SK-N-SH (cell line): ENCODE results near the gene HAO2. TPM values are rescaled to one million over a fixed set of nuclear protein-coding genes. Genes with fewer than 3 reads are reported as not detected.
"Not testable (repeated sequence)": the region's sequence is repeated elsewhere in the genome, so short reads cannot be mapped to it uniquely, and the experiment has no call there.

Source experiments
- CTCF ChIA-PET: fragments of 300-600, 350-600 bp; formaldehyde crosslinking; extraction: SDS; loops from one replicate; lab custom pipeline; 2021; lab: Yijun Ruan, JAX
- POLR2A ChIA-PET: fragments of 350-600 bp; sonication (Branson Sonifier 250); formaldehyde crosslinking; extraction: SDS; loops from one replicate; lab custom pipeline; 2020; ENCODE audit warnings: antibody characterized with exemption, inconsistent platforms; lab: Yijun Ruan, JAX
- DNase-seq: peaks from one replicate; pipeline ENCODE4 v3.0.0; 2012
- H2AFZ ChIP-seq: fragments of 200-600 bp; sonication (generic); 2 replicates; pipeline ENCODE4 v1.8.1; 2016; ENCODE audit warnings: antibody characterized with exemption, mild to moderate bottlenecking, low read depth
- H3F3A ChIP-seq: fragments of 200-600 bp; sonication (generic); replicated peaks from 2 replicates; pipeline ENCODE3; 2016; ENCODE audit warnings: antibody characterized with exemption, mild to moderate bottlenecking; ENCODE audit not compliant: insufficient read depth
- H3K27ac ChIP-seq, 2 experiments: fragments of 200-500 bp in 1 of 2; fragments of 200-600 bp in 1 of 2; sonication (Bioruptor generic) in 1 of 2; sonication (generic), shearing (Covaris generic) in 1 of 2; 2 replicates each; pipeline versions ENCODE4 v1.5.1 to v1.6.1; 2014 to 2016; ENCODE audit warnings: low read depth in 2 of 2, inconsistent platforms in 1 of 2, low read length in 1 of 2, mild to moderate bottlenecking in 1 of 2, mixed read lengths in 1 of 2
- H3K27me3 ChIP-seq: fragments of 200-600 bp; sonication (generic), shearing (Covaris generic); 2 replicates; pipeline ENCODE4 v1.6.1; 2016; ENCODE audit warnings: mixed run types; ENCODE audit not compliant: insufficient read depth
- H3K36me3 ChIP-seq, 2 experiments: fragments of 200-500 bp in 1 of 2; fragments of 200-600 bp in 1 of 2; sonication (Bioruptor generic) in 1 of 2; sonication (generic) in 1 of 2; replicated peaks in 1 of 2; 2 replicates each; pipeline versions ENCODE3 to v1.5.1; 2014 to 2016; ENCODE audit warnings: low read length in 1 of 2, mild to moderate bottlenecking in 1 of 2; ENCODE audit not compliant: insufficient read depth in 2 of 2, control insufficient read depth in 1 of 2
- H3K4me1 ChIP-seq, 2 experiments: fragments of 200-500 bp in 1 of 2; fragments of 200-600 bp in 1 of 2; sonication (Bioruptor generic) in 1 of 2; sonication (generic), shearing (Covaris generic) in 1 of 2; 2 replicates each; pipeline versions ENCODE4 v1.5.1 to v1.6.1; 2014 to 2016; ENCODE audit warnings: low read depth in 1 of 2, low read length in 1 of 2, mixed run types in 1 of 2; ENCODE audit not compliant: insufficient read depth in 2 of 2, control insufficient read depth in 1 of 2
- H3K4me2 ChIP-seq: fragments of 200-600 bp; sonication (generic), shearing (Covaris generic); 2 replicates; pipeline ENCODE4 v1.6.1; 2017; ENCODE audit warnings: mixed run types
- H3K4me3 ChIP-seq, 2 experiments: fragments of 200-500 bp in 1 of 2; fragments of 200-600 bp in 1 of 2; sonication (Bioruptor generic) in 1 of 2; sonication (generic), shearing (Covaris generic) in 1 of 2; 2 replicates each; pipeline versions ENCODE4 v1.5.1 to v1.8.1; 2014 to 2016; ENCODE audit warnings: low read depth in 2 of 2, inconsistent platforms in 1 of 2, low read length in 1 of 2, mild to moderate bottlenecking in 1 of 2, mixed read lengths in 1 of 2, moderate library complexity in 1 of 2
- H3K79me2 ChIP-seq: fragments of 200-600 bp; sonication (generic); 2 replicates; pipeline ENCODE4 v1.8.1; 2017; ENCODE audit warnings: mild to moderate bottlenecking; ENCODE audit not compliant: insufficient read depth
- H3K9ac ChIP-seq: fragments of 200-600 bp; sonication (generic); 2 replicates; pipeline ENCODE4 v1.6.1; 2017; ENCODE audit warnings: mixed run types
- H3K9me2 ChIP-seq: fragments of 200-600 bp; sonication (generic); 2 replicates; pipeline ENCODE4 v1.6.1; 2017; ENCODE audit warnings: mixed run types
- H3K9me3 ChIP-seq: fragments of 200-600 bp; sonication (generic); 2 replicates; pipeline ENCODE4 v1.6.1; 2017; ENCODE audit warnings: mixed run types, mild to moderate bottlenecking, moderate library complexity
- H4K20me1 ChIP-seq: fragments of 200-600 bp; sonication (generic); 2 replicates; pipeline ENCODE4 v1.6.1; 2017; ENCODE audit warnings: mild to moderate bottlenecking, mixed run types; ENCODE audit not compliant: insufficient read depth
- ELF1 ChIP-seq: IDR thresholded peaks from 2 replicates; pipeline ENCODE4 v1.4.0; 2012
- FOSL2 ChIP-seq: IDR thresholded peaks from 2 replicates; pipeline ENCODE4 v1.4.0; 2012; ENCODE audit warnings: low read depth, mild to moderate bottlenecking, moderate library complexity, borderline replicate concordance
- MEF2A ChIP-seq: IDR thresholded peaks from 2 replicates; pipeline ENCODE4 v1.4.0; 2012; ENCODE audit warnings: low read depth, borderline replicate concordance
- MXI1 ChIP-seq: IDR thresholded peaks from 2 replicates; pipeline ENCODE4 v1.6.1; 2012; ENCODE audit warnings: mild to moderate bottlenecking, low read depth, low read length, improper control_type of control experiment
- POLR2AphosphoS5 ChIP-seq: IDR thresholded peaks from 2 replicates; pipeline ENCODE4 v1.6.1; 2012; ENCODE audit warnings: low read depth, low read length
- SIN3A ChIP-seq: IDR thresholded peaks from 2 replicates; pipeline ENCODE4 v1.6.1; 2012; ENCODE audit warnings: low read depth, mild to moderate bottlenecking, low read length, moderate library complexity, borderline replicate concordance
- SMC3 ChIP-seq: IDR thresholded peaks from 2 replicates; pipeline ENCODE4 v1.6.1; 2012; ENCODE audit warnings: low read depth, low read length, improper control_type of control experiment
- TAF1 ChIP-seq: IDR thresholded peaks from 2 replicates; pipeline ENCODE4 v1.6.1; 2012; ENCODE audit warnings: low read depth, mild to moderate bottlenecking, low read length, moderate library complexity, borderline replicate concordance
- TCF12 ChIP-seq: IDR thresholded peaks from 2 replicates; pipeline ENCODE4 v1.4.0; 2012
- TEAD4 ChIP-seq: IDR thresholded peaks from 2 replicates; pipeline ENCODE4 v1.4.0; 2012; ENCODE audit warnings: mild to moderate bottlenecking, borderline replicate concordance; ENCODE audit not compliant: insufficient read depth
- YY1 ChIP-seq: IDR thresholded peaks from 2 replicates; pipeline ENCODE4 v1.4.0; 2012; ENCODE audit warnings: low read depth, mild to moderate bottlenecking
- WGBS: methylation state at CpG from one replicate; pipeline ENCODE4 v1.1.6; 2017; ENCODE audit warnings: low lambda C conversion rate; 5-methylcytosine and 5-hydroxymethylcytosine counted together
- polyA plus RNA-seq, 3 experiments: library from polyadenylated mRNA; depleted of rRNA; stranded (reverse); fragments of >200 nt; gene quantifications; 2 replicates each; pipeline ENCODE4 v1.2.3, GENCODE V29; 2012
- TF ChIP-seq, protein P1 (sequence below): fragments of 150-350 bp; IDR thresholded peaks from 2 replicates; pipeline ENCODE4 v1.6.1; 2016; ENCODE audit warnings: mild to moderate bottlenecking, low read depth, low read length
- TF ChIP-seq, protein P2 (sequence below): IDR thresholded peaks from 2 replicates; pipeline ENCODE4 v1.4.0; 2012; ENCODE audit warnings: low read depth, borderline replicate concordance
- TF ChIP-seq, protein P3 (sequence below): IDR thresholded peaks from 2 replicates; pipeline ENCODE4 v1.4.0; 2012; ENCODE audit warnings: low read depth

Gene HAO2
- polyA plus RNA-seq, 1 of the 3 experiments (the other 2 are of a cell fraction): not detected

DNA sequence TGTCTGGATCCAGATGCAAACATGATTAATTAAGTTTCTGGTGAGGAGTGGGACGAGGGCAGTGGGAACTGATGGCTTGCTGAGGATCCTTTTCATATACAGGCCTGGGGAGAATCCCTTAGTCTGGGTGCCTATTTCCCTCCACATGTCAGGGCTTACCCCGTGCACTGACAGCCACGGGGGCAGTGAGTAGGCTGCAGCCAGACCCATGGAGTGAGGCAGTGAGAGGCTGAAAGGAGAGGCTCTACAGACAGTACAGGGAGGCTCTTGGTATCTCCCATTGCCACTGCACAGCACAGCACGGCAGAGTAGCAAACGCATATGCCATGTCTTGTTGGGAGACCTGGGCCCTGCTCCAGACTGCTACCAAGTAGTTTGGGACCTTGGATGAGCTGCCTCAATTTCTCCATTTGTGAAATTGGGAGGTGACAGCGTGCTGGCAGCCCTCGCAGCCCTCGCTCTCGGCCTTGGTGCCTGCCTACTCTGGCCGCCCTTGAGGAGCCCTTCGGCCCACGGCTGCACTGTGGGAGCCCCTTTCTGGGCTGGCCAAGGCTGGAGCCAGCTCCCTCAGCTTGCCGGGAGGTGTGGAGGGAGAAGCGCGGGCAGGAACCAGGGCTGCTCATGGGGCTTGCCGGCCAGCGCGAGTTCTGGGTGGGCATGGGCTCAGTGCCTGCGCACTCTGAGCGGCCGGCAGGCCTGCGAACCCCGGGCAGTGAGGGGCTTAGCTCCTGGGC is 35.3 kb upstream of the HAO2 start:
- ChIA-PET CTCF (no interaction called here), POLR2A (no interaction called here)
- Histone ChIP-seq H3F3A (no peaks in the 10 kb centered on the region), H3K9me2 (no peaks in the 10 kb centered on the region), H3K4me3 (no peak overlapping the region), H2AFZ (no peak overlapping the region), H3K9me3 (no peaks in the 10 kb centered on the region), H3K36me3 (no peaks in the 10 kb centered on the region), H3K79me2 (no peaks in the 10 kb centered on the region), H3K9ac (no peak overlapping the region), H3K4me1 (no peaks in the 10 kb centered on the region; a peak in 1 of 4 replicates), H3K27ac (no peak overlapping the region), H3K27me3 (no peaks in the 10 kb centered on the region; the same call in 1 of the 2 replicates), H3K4me2 (no peak overlapping the region), H4K20me1 (no peaks in the 10 kb centered on the region)
- TF ChIP-seq MXI1 (no peak), FOSL2 (no peak), POLR2AphosphoS5 (no peak), SMC3 (no peak), MEF2A (no peak), SIN3A (no peak), TEAD4 (no peak), TAF1 (no peak), ELF1 (no peak), YY1 (no peak), TCF12 (no peak)
- TF ChIP-seq, protein P1, sequence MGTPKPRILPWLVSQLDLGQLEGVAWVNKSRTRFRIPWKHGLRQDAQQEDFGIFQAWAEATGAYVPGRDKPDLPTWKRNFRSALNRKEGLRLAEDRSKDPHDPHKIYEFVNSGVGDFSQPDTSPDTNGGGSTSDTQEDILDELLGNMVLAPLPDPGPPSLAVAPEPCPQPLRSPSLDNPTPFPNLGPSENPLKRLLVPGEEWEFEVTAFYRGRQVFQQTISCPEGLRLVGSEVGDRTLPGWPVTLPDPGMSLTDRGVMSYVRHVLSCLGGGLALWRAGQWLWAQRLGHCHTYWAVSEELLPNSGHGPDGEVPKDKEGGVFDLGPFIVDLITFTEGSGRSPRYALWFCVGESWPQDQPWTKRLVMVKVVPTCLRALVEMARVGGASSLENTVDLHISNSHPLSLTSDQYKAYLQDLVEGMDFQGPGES: no peak
- TF ChIP-seq, protein P2, sequence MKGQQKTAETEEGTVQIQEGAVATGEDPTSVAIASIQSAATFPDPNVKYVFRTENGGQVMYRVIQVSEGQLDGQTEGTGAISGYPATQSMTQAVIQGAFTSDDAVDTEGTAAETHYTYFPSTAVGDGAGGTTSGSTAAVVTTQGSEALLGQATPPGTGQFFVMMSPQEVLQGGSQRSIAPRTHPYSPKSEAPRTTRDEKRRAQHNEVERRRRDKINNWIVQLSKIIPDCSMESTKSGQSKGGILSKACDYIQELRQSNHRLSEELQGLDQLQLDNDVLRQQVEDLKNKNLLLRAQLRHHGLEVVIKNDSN: no peak
- TF ChIP-seq, protein P3, sequence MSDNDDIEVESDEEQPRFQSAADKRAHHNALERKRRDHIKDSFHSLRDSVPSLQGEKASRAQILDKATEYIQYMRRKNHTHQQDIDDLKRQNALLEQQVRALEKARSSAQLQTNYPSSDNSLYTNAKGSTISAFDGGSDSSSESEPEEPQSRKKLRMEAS: no peak
- DNase-seq: no peak
- 35% methylated on average over 19 of the region's 23 CpGs for WGBS

DNA sequence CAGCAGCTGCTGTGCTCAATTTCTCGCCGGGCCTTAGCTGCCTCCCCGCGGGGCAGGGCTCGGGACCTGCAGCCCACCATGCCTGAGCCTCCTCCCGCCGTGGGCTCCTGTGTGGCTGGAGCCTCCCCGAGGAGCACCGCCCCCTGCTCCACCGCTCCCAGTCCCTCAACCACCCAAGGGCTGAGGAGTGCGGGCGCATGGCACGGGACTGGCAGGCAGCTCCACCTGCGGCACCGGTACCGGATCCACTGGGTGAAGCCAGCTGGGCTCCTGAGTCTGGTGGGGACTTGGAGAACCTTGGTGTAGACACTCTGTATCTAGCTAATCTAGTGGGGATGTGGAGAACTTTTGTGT is 34.7 kb upstream of the HAO2 start:
- DNase-seq, H2AFZ ChIP-seq, POLR2A ChIA-PET, H4K20me1 ChIP-seq, CTCF ChIA-PET, H3K9me3 ChIP-seq, H3K4me3 ChIP-seq, H3K4me2 ChIP-seq, H3K9me2 ChIP-seq, H3K4me1 ChIP-seq, H3F3A ChIP-seq, H3K9ac ChIP-seq, H3K79me2 ChIP-seq, H3K27me3 ChIP-seq, H3K27ac ChIP-seq, H3K36me3 ChIP-seq: not testable (repeated sequence)
- 35% methylated on average over 4 of the region's 16 CpGs for WGBS
